Mesodermal cell (in vitro differentiated cells): ENCODE measurements around the gene ZNF677.
"Not testable (repeated sequence)": the region's sequence is repeated elsewhere in the genome, so short reads cannot be mapped to it uniquely, and the experiment has no call there.

Experiments
- H3K27ac ChIP-seq: 2 replicates; pipeline ENCODE4 v1.7.0; 2013; ENCODE audit warnings: mild to moderate bottlenecking, low read depth, low read length, moderate library complexity; ENCODE audit not compliant: severe bottlenecking
- H3K36me3 ChIP-seq: 2 replicates; pipeline ENCODE4 v1.7.1; 2013; ENCODE audit warnings: mild to moderate bottlenecking, low read length, moderate library complexity; ENCODE audit not compliant: control insufficient read depth, insufficient read depth
- H3K4me1 ChIP-seq: one replicate; pipeline ENCODE4 v1.7.1; 2013; ENCODE audit warnings: mild to moderate bottlenecking, low read length; ENCODE audit not compliant: insufficient read depth, control insufficient read depth, poor library complexity, severe bottlenecking
- H3K4me3 ChIP-seq: 2 replicates; pipeline ENCODE4 v1.7.0; 2013; ENCODE audit warnings: low read length, control low read depth, mild to moderate bottlenecking; ENCODE audit not compliant: insufficient read depth, poor library complexity, severe bottlenecking; ENCODE audit errors: extremely low read depth
- H3K9me3 ChIP-seq: 2 replicates; pipeline ENCODE4 v1.7.1; 2013; ENCODE audit warnings: mild to moderate bottlenecking, low read length, moderate library complexity; ENCODE audit not compliant: control insufficient read depth
- WGBS, 2 experiments: methylation state at CpG; one replicate each; pipeline ENCODE4 v1.1.5; 2013; ENCODE audit warnings: missing lambda C conversion rate in 2 of 2; ENCODE audit not compliant: insufficient coverage in 2 of 2; 5-methylcytosine and 5-hydroxymethylcytosine counted together

The ZNF677 gene

DNA sequence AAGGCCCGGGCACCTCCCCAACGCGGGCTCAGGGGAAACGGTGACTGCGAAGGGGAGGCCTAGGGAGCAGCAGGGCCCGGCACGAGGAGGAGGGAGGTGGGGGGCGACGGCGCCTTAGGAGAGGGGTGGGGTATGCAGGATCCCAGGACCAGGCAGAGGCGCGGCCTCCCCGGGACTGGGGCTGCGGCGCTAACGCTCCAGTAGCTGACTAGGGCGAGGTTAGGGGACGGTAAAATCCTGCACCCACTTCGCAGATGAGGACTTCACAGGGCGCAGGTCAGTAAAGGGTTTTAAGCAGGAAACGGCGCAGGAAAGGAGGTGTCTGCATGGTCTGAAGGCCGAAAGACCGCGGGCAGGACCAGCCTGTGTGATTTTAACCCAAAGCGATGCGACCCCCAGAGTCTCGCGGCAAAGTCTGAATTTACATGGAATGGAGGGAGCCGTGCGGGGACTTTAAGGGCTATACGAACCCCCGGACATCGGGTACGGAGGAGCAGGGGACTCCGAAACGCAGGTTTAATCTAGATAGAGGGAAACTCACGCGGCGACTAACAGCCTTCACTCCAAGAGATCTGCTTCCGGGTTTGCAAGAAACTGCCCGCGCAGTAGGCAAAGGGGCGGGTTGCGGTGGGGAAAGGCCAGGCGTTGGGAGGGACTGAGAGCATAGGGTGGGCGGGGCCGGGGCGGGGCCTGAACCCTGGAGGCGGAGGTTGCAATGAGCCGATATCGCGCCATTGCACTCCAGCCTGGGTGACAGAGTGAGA, 61.7 kb downstream of the ZNF677 start, which contains the start of gene ZNF665:
ZNF665 (minus strand) TSS at position 588 of the 764 bp plus-strand sequence. CDS start 10,460 bp downstream, outside the sequence.
- Histone ChIP-seq H3K27ac (no peak within 1 kb of the TSS), H3K36me3 (peaks cover 17% of the 10 kb centered on the region), H3K4me3 (peak within 1 kb of the TSS; percentile 64), H3K9me3 (peaks cover 37% of the 10 kb centered on the region), H3K4me1 (no peaks in the 10 kb centered on the region)
- WGBS, 2 experiments, result 9 to 15% methylated on average over 44 to 45 of the region's 53 CpGs

DNA sequence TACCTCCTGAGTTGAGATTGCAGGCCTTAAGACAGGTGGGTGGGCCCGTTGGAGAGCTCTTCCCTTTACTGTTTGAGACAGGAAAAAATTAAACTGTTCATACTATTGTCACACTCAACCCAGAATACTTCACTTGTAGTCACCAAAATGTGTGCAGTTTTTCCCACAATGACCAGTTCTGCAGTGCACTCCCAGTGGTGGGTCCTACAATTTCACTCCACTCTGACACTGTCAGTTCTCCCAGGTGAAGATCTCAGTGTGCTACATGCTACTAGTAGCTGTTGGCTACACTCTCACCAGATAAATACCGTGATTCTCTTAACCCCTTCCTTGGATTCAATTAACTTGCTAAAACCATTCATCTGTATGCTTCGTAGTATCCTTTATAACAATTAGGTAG, 64.4 kb downstream of the ZNF677 start:
- H3K4me3 ChIP-seq, result no peak overlapping the region
- no peaks in the 10 kb centered on the region for H3K4me1 ChIP-seq
- H3K36me3 ChIP-seq, result peaks cover 17% of the 10 kb centered on the region
- H3K27ac ChIP-seq, result no peak overlapping the region
- 85% methylated on average over 3 of the region's 3 CpGs; no CpG with 5 or more reads in 1 of the 2 experiments for WGBS, 2 experiments
- H3K9me3 ChIP-seq, result peaks cover 25% of the 10 kb centered on the region

DNA sequence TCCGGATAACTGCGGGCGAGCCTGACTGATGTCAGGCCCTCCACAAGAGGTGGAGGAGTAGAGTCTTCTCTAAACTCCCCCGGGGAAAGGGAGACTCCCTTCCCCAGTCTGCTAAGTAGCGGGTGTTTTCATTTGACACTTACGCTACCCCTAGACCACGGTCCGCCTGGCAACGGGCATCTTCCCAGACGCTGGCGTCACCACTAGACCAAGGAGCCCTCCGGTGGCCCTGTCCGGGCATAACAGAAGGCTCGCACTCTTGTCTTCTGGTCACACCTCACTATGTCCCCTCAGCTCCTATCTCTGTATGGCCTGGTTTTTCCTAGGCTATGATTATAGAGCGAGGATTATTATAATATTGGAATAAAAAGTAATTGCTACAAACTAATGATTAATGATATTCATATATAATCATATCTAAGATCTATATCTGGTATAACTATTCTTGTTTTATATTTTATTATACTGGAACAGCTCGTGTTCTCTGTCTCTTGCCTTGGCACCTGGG, 64.9 kb downstream of the ZNF677 start:
- 90 to 96% methylated on average over 6 of the region's 16 CpGs for WGBS, 2 experiments
- peaks cover 23% of the 10 kb centered on the region for H3K9me3 ChIP-seq
- not testable (repeated sequence) for H3K4me3 ChIP-seq, H3K4me1 ChIP-seq, H3K27ac ChIP-seq
- H3K36me3 ChIP-seq, result peaks cover 17% of the 10 kb centered on the region
